ENCODE measurements around the gene UNC5A.
"Not testable (repeated sequence)": the region's sequence is repeated elsewhere in the genome, so short reads cannot be mapped to it uniquely, and the experiment has no call there.

The UNC5A gene

GRCh38 chr5:176866707-176867310, 56.5 kb downstream of the UNC5A start:
- FAIRE-seq = no peak

GRCh38 chr5:176868126-176868525, 57.8 kb downstream of the UNC5A start:
- FAIRE-seq = no peak

- FAIRE-seq = no peak
These were observed 58.4 kb downstream of the UNC5A start for GRCh38 chr5:176868731-176869130.

- FAIRE-seq = no peak
These were observed 59.2 kb downstream of the UNC5A start for GRCh38 chr5:176869501-176870109.

GRCh38 chr5:176870110-176870591, 59.8 kb downstream of the UNC5A start:
- FAIRE-seq = no peak

- FAIRE-seq = not testable (repeated sequence)
These were observed 60.3 kb downstream of the UNC5A start for GRCh38 chr5:176870644-176871043.

- FAIRE-seq = not testable (repeated sequence)
These were observed 62.2 kb downstream of the UNC5A start for GRCh38 chr5:176872586-176872985.

GRCh38 chr5:176873011-176873410, 62.7 kb downstream of the UNC5A start:
- not testable (repeated sequence) for FAIRE-seq

- FAIRE-seq = no peak
These were observed 63.3 kb downstream of the UNC5A start for GRCh38 chr5:176873541-176874172.

GRCh38 chr5:176874198-176874780, 63.9 kb downstream of the UNC5A start:
- no peak for FAIRE-seq

- FAIRE-seq = no peak
These were observed 64.7 kb downstream of the UNC5A start for GRCh38 chr5:176875014-176875550.

GRCh38 chr5:176875783-176876505, 65.6 kb downstream of the UNC5A start:
- FAIRE-seq = no peak

GRCh38 chr5:176876506-176877431, 66.4 kb downstream of the UNC5A start:
- FAIRE-seq = no peak

- FAIRE-seq = no peak
These were observed 67.5 kb downstream of the UNC5A start for GRCh38 chr5:176877793-176878331.

GRCh38 chr5:176878463-176878862, 68.1 kb downstream of the UNC5A start:
- no peak for FAIRE-seq

GRCh38 chr5:176878906-176879662, 68.7 kb downstream of the UNC5A start:
- FAIRE-seq = no peak

GRCh38 chr5:176879663-176880361, 69.5 kb downstream of the UNC5A start:
- no peak for FAIRE-seq

GRCh38 chr5:176880366-176881020, 70.1 kb downstream of the UNC5A start:
- no peak for FAIRE-seq

- no peak for FAIRE-seq
These were observed 70.8 kb downstream of the UNC5A start for GRCh38 chr5:176881021-176881749.
